HS-27A (cell line): ENCODE measurements around the gene PIBF1.
A peak's percentile ranks its signal among the peaks of the same experiment; 100 is the strongest.
"Not testable (repeated sequence)": the region's sequence is repeated elsewhere in the genome, so short reads cannot be mapped to it uniquely, and the experiment has no call there.

Source experiments
- DNase-seq: peaks from one replicate; pipeline ENCODE4 v3.0.0-alpha.2; 2012; ENCODE audit warnings: low read depth, missing footprints

The PIBF1 gene

GRCh38 chr13:73015805-73016204, 233.9 kb downstream of the PIBF1 start:
- DNase-seq: no peak

DNA sequence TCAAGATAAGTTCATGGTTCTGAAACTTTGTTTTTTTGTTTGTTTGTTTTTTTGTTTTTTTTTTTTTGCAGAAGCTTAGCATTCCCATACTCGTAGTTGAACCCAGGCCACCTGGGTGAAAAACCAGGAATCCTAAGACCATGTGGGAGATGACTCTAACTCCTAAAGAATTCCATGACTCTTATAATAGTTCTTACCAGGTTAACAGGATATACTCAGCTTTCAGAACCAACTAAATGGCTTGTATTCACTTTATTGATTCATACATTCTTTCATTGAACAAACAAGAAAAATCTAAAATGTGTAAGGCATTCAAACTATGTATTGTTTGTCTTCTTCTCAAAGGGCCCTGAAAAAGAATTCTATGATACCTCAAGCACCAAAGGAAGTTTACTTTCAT, 236.4 kb downstream of the PIBF1 start:
- DNase-seq: no peak

DNA sequence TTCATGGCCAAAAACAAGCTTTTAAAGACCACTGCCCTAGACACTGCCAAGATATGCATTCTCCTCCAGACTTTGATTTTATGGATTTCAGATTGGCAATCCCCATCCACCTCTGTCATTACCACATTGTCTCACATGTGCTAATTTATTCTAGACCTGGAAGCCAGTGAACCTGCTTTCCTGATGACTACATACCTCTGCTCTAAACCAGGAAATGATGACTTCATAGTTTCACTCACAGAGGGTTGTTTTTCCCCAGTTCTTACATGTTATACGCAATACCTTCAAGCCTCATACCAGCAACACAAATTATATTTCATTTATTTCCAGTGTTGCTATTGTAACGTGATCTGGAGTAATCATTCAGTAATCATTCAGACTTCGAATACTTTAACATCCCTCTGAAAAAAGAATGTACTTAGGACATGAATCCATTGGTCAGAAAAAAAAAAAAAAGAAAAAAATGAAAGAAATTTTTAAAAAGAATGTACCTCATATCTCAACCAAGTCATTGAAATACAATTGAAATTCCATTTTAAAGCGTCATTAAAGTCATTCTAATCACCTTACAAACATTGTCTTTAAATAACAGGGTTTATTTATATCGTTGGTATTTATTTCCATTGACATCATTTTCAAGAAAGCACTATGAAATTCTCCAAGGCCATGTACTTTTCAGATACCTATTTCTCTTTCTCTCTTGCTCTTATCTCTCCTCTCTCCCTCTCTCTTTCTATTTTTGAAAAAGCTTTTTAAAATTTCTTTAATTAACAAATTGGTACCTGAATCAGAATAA, 243.5 kb downstream of the PIBF1 start:
- DNase-seq: no peak

DNA sequence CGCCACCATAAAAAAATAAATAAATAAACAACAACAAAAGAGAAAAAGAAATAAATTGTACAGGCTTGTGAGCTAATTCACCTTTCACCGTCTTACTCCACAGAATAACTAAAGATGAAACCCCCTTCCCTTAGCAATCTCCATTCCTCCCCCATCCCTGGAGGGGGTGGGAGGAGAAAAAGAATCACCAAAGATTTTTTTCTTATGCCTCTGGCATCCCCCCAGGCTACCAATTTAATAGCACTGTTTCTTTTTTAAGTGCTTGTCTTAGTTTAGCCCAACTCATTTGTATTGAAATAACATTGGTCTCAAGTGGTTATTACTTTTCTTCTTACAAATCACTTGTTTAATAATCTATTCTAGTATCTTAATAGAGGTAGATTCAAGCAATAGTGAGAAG, 253.0 kb downstream of the PIBF1 start:
- DNase-seq: no peak

DNA sequence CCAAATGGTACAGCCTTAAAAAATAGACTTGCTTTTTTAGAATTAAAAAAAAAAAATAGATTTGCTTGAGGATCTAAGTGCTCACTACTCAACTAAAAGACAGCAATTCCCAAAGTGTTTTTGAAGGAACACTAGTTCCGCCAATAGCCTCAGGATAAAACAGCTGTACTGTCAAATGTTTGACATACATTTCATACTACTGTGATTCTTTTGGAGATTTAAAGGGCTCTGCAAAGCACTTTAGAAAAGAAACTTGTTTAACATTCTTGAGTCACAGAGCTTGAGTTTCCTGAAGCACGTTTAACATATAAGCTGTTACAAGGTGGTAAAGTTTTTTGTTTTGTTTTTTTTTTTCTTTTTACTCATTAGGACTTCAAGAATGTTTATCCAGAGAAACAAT, 253.7 kb downstream of the PIBF1 start:
- no peak for DNase-seq

GRCh38 chr13:73036566-73036965, 254.6 kb downstream of the PIBF1 start:
- no peak for DNase-seq

- no peak for DNase-seq
Measured at GRCh38 chr13:73038064-73038463, 256.1 kb downstream of the PIBF1 start.

DNA sequence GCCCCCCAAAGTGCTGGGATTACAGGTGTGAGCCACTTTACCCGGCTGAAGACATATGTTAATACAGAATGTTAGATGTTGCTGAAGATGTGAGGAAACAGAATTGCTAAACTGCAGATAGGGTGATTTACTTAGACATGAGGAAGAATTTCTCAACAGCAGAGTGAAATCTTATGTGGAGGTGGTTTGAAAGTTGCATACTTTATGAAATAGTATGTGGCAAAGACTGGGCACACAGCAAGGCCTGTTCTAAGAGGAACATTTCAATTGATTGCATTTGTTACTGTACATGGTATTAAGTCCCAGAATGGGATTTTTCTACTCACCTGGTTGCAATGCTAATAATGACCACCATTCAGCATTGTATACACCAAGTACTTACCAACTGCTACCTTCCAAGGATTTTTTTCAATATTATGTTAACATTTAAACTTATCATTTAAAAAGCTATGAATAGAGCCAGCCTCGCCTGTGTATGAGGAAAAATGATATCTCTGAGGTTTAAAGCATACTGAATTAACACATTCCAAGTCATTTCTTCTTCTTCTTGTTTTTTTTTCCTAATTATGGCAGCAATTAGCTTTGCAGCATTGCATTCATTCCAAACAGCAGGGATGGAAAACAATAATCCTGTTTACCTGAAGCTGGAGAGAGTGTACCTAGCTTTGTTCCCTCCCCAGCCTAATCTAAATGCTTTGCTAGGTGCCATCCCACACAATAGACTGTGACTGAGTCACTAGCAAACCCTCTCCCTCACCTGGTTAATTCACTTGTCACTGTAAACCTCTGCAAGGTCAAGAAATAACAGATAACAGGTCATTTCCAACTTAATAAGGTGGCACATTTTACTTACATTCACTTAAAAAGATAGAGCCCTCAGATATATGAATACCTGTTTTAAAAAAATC, 257.5 kb downstream of the PIBF1 start:
- no peak for DNase-seq

GRCh38 chr13:73040484-73040883, 258.6 kb downstream of the PIBF1 start:
- DNase-seq: no peak

DNA sequence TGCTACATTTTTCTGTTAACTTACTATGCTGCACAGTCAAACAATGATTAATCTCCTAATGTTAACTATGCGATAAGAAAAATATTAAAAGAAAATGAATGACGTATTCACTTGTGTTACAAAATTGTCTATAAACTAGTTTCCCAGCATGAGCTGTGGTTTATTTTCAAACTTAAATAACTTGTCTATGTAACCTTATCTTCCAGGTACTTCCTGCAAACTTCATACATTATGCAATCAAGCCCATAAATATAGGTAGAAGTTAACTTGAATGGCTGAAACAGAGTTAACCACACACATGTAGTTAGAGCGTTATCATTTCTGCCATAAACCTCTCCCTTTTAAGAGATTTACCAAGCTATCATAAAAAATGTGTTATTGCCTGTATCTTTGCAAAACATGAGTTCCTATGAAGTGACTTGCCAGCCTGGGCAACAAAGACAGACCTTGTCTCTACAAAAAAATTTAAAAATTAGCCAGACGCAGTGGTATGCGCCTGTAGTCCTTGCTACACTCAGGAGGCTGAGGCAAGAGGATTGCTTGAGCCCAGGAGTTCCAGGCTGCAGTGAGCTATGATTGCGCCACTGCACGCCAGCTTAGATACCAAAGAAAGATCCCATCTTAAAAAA, 259.1 kb downstream of the PIBF1 start:
- no peak for DNase-seq

DNA sequence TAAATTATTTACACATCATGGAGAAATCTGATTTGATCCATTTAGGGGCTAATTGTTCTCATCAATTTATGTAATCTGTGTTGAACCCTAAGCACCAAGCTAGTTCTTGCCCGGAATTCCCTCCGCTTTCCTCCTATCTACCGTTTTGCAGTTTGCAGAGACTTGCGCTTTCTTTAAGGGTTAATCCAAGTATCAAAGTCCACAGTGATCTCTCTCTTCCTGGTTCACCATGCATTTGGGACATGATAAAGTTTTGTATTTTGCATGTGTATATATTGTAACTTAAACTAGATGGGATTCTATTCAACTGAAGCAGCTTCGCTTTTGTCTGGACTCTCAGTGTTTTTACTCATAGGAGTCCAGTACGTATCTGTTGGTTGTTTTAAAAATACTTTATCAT, 263.1 kb downstream of the PIBF1 start:
- DNase-seq: no peak

DNA sequence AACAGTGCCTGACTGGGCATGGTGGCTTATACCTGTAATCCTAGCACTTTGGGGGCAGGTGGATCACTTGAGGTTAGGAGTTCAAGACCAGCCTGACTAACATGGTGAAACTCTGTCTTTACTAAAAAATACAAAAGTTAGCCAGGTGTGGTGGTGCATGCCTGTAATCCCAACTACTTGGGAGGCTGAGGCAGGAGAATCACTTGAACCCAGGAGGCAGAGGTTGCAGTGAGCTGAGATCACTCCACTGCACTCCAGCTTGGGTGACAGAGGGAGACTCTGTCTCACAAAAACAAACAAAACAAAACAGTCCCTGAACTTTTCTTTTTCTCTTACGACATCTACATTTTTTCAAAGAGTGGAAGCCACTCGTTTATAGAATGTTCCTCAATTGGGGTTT, 266.7 kb downstream of the PIBF1 start:
- DNase-seq: not testable (repeated sequence)

DNA sequence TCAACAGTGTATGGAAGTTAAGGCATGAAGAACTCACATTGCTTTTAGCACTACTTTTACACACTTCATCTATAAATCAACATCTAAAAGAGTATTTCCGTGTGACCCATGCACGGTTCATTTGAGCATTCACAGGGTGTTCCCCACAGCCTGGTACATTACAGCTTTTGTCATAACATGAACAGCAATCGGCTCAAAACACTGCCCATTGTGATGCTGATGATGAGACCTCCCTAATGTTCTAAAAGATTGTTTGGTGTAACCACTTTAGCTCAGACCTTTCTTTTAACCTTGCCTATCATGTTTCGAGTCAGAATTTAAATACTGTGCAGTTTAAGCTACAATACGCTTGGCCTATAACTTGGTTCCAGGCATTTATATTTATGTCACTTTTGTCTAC, 272.8 kb downstream of the PIBF1 start:
- DNase-seq: no peak

GRCh38 chr13:73055813-73056564, 274.1 kb downstream of the PIBF1 start:
- peak; percentile 60 for DNase-seq

GRCh38 chr13:73056565-73056962, 274.6 kb downstream of the PIBF1 start:
- DNase-seq: no peak

DNA sequence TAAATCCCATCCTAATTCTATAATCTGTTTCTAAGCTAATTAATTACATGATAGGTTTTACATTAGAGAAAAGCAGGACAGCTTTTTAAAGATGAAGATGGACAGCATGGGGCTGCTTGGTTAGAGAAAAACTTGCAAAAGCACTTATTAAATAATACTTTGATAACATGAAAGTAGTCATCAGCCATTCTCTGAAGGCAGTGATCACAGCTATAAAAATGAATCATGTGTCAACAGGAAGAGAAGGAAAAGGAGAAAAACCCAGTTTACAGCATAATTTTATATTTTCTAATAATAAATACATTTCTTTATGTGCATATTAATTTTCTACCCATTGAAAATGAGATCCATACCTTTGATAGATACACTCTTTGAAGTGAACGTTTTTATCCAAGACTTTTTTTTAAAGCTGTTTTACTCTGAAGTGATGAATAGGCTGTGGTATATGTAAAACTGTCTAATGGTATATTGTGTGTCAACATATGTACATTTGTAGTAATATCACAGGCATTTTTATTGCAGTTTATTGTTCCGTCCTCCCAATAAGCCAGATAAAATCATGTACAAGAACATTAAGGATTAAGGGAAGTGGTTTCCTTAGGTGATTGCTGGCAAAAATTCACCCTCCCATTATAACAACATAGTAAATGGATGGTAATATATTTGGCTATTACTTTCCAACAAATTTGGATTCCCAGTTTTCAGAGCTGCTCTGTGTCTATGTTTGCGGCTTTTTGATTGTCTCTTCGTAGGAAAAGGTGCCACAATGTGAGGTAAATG, 275.5 kb downstream of the PIBF1 start:
- DNase-seq: no peak

DNA sequence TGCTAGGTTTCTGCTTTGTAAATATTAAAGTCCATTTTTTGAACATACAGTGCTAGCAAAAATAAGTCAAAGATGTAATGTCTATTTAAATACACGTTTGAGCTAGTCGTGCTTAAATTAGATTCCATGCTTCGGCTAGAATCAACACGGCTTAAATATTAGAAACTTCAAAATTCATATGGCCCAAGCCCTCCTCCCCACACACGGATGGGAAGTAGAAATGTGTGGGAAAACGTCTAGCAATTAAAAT, 276.1 kb downstream of the PIBF1 start:
- no peak for DNase-seq

DNA sequence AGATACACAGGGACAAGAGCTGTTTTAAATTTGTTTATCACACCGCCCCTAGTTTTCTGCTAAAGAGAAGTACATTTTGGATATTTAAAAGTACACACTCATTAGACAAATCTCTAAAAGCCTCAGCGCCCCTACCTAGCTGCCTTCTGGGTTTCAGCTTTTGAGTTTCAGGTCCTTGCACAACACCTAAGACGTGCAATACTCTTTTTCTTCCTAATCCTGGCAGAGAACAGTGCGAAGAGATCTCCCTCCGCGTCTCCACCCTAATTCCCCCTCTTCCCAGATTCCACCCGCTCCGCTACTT, 276.5 kb downstream of the PIBF1 start:
- no peak for DNase-seq

GRCh38 chr13:73058736-73059459, 277.0 kb downstream of the PIBF1 start, which contains the start of gene KLF5:
Gene KLF5, plus strand, starts transcription at chr13:73059005. Its CDS starts 323 bp downstream, at chr13:73059328.
- peak; percentile 70 for DNase-seq

- no peak for DNase-seq
Measured at GRCh38 chr13:73059460-73060250, 277.7 kb downstream of the PIBF1 start.
